Pancreas (tissue), 10 donors: ENCODE measurements around the gene MT1X. TPM values are rescaled to one million over a fixed set of nuclear protein-coding genes. Genes with fewer than 3 reads are reported as not detected.
"Not testable (repeated sequence)": the region's sequence is repeated elsewhere in the genome, so short reads cannot be mapped to it uniquely, and the experiment has no call there.

ENCODE experiments used
- ATAC-seq, 4 donors: fragments of 200-7000 bp; cut with Tn5 transposase; one replicate each; pipeline versions ENCODE4 v1.8.0 to v1.9.1; 2020; ENCODE audit warnings: mild to moderate bottlenecking in 4 of 4, moderate library complexity in 4 of 4
- DNase-seq, 6 donors: peaks; one replicate each; pipeline ENCODE4 v3.0.0-alpha.2; 2020
- FAIRE-seq: peaks from 2 replicates; lab custom pipeline; 2012; peaks lifted over from hg19 to GRCh38; lab: Jason Lieb, UNC
- H3K27ac ChIP-seq, 4 donors: fragments of 200-600 bp; sonication (generic); 1 replicate in 3 of 4; 2 replicates in 1 of 4; pipeline versions ENCODE4 v1.5.0 to v1.8.0; 2020
- H3K27me3 ChIP-seq, 4 donors: fragments of 200-600 bp; one replicate each; pipeline ENCODE4 v1.8.0; 2021
- H3K36me3 ChIP-seq, 3 donors: fragments of 200-600 bp; sonication (generic) in 1 of 3; one replicate each; pipeline versions ENCODE4 v1.5.0 to v1.8.0; 2020 to 2021
- H3K4me1 ChIP-seq, 3 donors: fragments of 200-600 bp; one replicate each; pipeline ENCODE4 v1.8.0; 2021
- H3K4me3 ChIP-seq, 4 donors: fragments of 200-600 bp; sonication (generic) in 2 of 4; one replicate each; pipeline versions ENCODE4 v1.5.0 to v1.8.0; 2020 to 2021
- H3K9me3 ChIP-seq, 4 donors: fragments of 200-600 bp; one replicate each; pipeline ENCODE4 v1.8.0; 2021
- WGBS, 2 donors: extraction: QIAGEN DNeasy Blood & Tissue Kit; methylation state at CpG; one replicate each; pipeline ENCODE4 v1.1.7; 2013; 5-methylcytosine and 5-hydroxymethylcytosine counted together
- intact Hi-C, 3 donors: fragments of 100-400 bp; cut with DNase I; formaldehyde crosslinking; loops; one replicate each; pipeline versions ENCODE4 v1.11.1 to v1.14.2; 2022
- polyA plus RNA-seq, 2 donors: library from polyadenylated mRNA; stranded (reverse); fragments of 200-250 nt; gene quantifications; one replicate each; pipeline ENCODE4 v1.2.3, GENCODE V29; 2013
- total RNA-seq, 6 donors: library from RNA; stranded (reverse); fragmentation: NEBNext Ultra II Directional in 4 of 6; extraction: Animal tissue kit (Norgen Biotek cat#: 25700) in 4 of 6; gene quantifications; one replicate each; pipeline versions ENCODE4 v1.2.1 to v1.2.4, GENCODE V29; 2021 to 2023
- TF ChIP-seq, protein P1 (sequence below), 4 donors: fragments of 200-600 bp; sonication (generic) in 3 of 4; IDR thresholded peaks; one replicate each; pipeline versions ENCODE4 v1.5.0 to v1.8.0; 2021; ENCODE audit warnings: antibody characterized with exemption in 4 of 4
- donor health status: healthy with polysubstance abuse.
- donor health status: DM: no; HTN: no; CAD: no; lungs with moderate emphysema.
- donor health status: DM: no; HTN: no; CAD: no.
- donor health status: control.
- donor health status: control.
- donor health status: Bipolar disorder and iron deficiency.
- donor health status: DM: yes; HTN: yes; CAD: no.
- donor health status: DM: no; HTN: no; CAD: no.
- donor health status: DM: no; HTN: no; CAD: no.
- donor health status: DM: yes; HTN: yes; CAD: no.

MT1X gene
- total and polyA plus RNA-seq, 8 donors: 56.1 to 992 (median 333) TPM

DNA sequence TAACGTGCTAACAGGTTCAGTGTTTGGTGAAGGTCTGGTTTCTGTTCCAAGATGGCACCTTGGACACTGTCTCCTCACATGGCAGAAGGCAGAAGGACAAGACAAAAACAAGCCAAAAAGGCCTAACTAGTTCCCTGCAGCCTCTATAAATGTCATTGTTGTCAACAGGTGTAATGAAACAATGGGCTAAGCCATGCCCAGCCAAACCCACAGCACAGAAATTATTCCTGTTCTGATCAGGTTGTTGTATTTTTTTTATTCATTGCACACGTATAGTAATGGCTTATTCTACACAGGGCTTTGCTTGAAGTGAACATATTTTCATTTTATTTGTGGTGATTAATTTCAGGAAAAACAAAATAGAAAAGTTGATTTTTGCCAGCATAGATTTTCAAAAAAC lies 31.5 kb downstream of the MT1X start:
- ATAC-seq (no peak), FAIRE-seq (no peak), DNase-seq (no peak)
- H3K27me3 ChIP-seq: no peaks in the 10 kb centered on the region
- H3K9me3 ChIP-seq: no peaks in the 10 kb centered on the region
- H3K4me3 ChIP-seq: no peak overlapping the region
- no peaks in the 10 kb centered on the region for H3K36me3 ChIP-seq
- TF ChIP-seq, protein P1, sequence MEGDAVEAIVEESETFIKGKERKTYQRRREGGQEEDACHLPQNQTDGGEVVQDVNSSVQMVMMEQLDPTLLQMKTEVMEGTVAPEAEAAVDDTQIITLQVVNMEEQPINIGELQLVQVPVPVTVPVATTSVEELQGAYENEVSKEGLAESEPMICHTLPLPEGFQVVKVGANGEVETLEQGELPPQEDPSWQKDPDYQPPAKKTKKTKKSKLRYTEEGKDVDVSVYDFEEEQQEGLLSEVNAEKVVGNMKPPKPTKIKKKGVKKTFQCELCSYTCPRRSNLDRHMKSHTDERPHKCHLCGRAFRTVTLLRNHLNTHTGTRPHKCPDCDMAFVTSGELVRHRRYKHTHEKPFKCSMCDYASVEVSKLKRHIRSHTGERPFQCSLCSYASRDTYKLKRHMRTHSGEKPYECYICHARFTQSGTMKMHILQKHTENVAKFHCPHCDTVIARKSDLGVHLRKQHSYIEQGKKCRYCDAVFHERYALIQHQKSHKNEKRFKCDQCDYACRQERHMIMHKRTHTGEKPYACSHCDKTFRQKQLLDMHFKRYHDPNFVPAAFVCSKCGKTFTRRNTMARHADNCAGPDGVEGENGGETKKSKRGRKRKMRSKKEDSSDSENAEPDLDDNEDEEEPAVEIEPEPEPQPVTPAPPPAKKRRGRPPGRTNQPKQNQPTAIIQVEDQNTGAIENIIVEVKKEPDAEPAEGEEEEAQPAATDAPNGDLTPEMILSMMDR (IDR thresholded peaks at IDR 0.05): no peak
- H3K27ac ChIP-seq: no peak overlapping the region
- H3K4me1 ChIP-seq: no peaks in the 10 kb centered on the region
- intact Hi-C loops: no loop called here
- WGBS, 2 donors: 84 to 87% methylated on average over 2 of the region's 2 CpGs

DNA sequence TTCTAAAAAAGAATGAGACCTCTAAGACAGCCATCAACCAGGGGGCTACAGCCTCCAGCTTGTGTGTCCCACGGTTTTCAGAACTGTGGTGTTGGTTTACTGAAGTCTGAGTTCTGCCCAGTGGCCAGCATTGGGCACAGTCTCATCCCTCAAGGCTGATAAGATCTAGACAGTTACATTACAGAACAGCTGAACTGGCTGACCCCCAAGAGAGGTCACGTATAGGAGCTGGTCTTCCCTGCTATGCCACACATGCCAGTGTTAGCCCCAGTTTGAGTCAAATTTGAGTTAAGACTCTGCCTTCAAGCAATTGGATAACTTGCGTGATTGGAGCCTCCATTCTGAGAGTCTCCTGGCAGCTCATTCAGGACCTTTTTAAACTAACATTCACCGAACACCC lies 32.9 kb downstream of the MT1X start:
- H3K27ac ChIP-seq: no peak overlapping the region
- no peaks in the 10 kb centered on the region for H3K9me3 ChIP-seq
- TF ChIP-seq, protein P1 (IDR thresholded peaks at IDR 0.05): no peak
- no peak for DNase-seq
- WGBS, 2 donors: 84 to 85% methylated on average over 4 of the region's 4 CpGs
- H3K4me3 ChIP-seq: no peak overlapping the region
- H3K36me3 ChIP-seq: no peaks in the 10 kb centered on the region
- H3K27me3 ChIP-seq: no peaks in the 10 kb centered on the region
- no peak for FAIRE-seq
- no peak for ATAC-seq
- intact Hi-C loops: no loop called here
- H3K4me1 ChIP-seq: no peaks in the 10 kb centered on the region

DNA sequence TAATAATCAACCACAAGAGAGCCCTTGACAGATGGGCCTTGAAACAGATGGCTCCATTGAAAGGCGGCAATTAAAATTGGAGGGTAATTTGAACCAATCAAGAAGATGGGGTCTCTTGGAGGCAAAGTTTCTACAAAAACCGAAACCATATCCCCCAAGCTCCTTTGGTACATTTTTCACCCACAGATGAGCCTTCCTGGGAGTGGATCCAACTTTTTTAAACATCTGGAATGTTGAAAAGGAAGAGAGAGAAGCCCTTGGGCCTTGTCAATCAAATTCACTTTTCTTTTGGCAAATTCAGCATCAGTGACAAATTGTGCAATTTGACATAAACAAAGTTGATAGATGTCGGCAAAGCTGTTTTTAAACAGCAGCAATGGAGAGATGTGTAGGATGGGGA lies 34.5 kb downstream of the MT1X start:
- no peaks in the 10 kb centered on the region for H3K9me3 ChIP-seq
- no peak for FAIRE-seq

DNA sequence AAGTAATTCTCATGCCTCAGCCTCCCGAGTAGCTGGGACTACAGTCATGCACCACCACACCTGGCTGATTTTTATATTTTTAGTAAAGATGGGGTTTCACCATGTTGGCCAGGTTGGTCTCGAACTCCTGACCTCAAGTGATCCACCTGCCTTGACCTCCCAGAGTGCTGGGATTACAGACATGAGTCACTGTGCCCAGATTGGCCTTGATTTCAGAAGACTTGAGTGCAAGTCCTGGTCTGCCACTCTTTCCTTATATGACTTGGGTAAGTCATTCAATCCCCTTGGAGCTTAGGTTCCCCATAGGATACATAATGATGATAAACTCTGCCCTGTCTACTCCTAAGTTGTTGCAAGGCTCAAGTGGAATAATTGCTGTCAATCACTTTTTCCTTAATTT lies 35.3 kb downstream of the MT1X start:
- H3K4me1 ChIP-seq, DNase-seq, H3K27ac ChIP-seq, H3K9me3 ChIP-seq, H3K36me3 ChIP-seq, FAIRE-seq, H3K4me3 ChIP-seq, H3K27me3 ChIP-seq, intact Hi-C loops, ATAC-seq: not testable (repeated sequence)
- 92 to 94% methylated on average over 2 of the region's 2 CpGs for WGBS, 2 donors

More for the DNA sequence above, 34.5 kb downstream of the MT1X start:
- H3K27me3 ChIP-seq: no peaks in the 10 kb centered on the region
- no peak overlapping the region for H3K4me3 ChIP-seq
- WGBS, 2 donors: 76 to 83% methylated on average over 3 of the region's 3 CpGs
- no peak for DNase-seq
- intact Hi-C loops: no loop called here
- H3K36me3 ChIP-seq: no peaks in the 10 kb centered on the region
- no peaks in the 10 kb centered on the region for H3K4me1 ChIP-seq
- ATAC-seq: no peak
- no peak overlapping the region for H3K27ac ChIP-seq
- TF ChIP-seq, protein P1 (IDR thresholded peaks at IDR 0.05): no peak

DNA sequence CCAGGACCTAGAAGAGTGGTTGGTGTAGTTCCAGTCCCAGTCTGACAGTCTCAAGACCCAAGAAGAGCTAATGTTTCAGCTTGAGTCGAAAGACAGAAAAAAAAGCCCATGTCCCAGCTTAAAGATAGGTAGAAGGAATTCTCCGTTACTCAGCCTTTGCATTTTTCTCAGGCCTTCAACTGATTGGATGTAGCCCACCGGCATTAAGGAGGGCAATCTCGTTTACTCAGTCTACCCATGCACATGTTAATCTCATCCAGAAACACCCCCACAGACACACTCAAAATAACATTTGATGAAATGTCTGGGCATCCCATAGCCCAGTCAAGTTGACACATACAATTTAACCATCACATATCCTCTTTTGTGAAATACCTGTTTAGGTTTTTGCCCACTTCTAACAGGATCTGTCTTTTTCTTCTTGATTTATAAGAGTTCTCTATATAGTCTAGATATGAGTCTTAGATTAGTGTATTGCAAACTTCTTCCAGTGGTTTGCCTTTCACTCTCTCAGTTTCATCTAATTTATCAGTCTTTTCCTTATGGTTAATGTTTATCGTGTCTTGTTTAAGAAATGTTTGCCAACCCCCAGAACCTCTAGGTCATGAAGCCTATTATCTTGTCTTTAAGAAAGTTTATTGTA lies 40.1 kb downstream of the MT1X start:
- FAIRE-seq (no peak), ATAC-seq (no peak), DNase-seq (no peak)
- 62 to 80% methylated on average over 5 of the region's 5 CpGs for WGBS, 2 donors
- intact Hi-C loops: no loop called here
- TF ChIP-seq, protein P1 (IDR thresholded peaks at IDR 0.05): no peak
- no peaks in the 10 kb centered on the region for H3K36me3 ChIP-seq
- no peaks in the 10 kb centered on the region for H3K4me1 ChIP-seq
- no peaks in the 10 kb centered on the region for H3K9me3 ChIP-seq
- no peaks in the 10 kb centered on the region for H3K27me3 ChIP-seq
- H3K4me3 ChIP-seq: no peak overlapping the region
- H3K27ac ChIP-seq: no peak overlapping the region
